Mesenchymal stem cell (in vitro differentiated cells and primary cell): Measurements from ENCODE around the gene RBFOX1.

Experiments used
- DNase-seq: peaks from one replicate; pipeline ENCODE4 v3.0.0-alpha.2; 2013
- H2AFZ ChIP-seq: one replicate; pipeline ENCODE4 v1.6.1; 2013; ENCODE audit warnings: low read depth, mild to moderate bottlenecking, control low read depth, inconsistent platforms, low read length, moderate library complexity
- H2AK5ac ChIP-seq: 2 replicates; pipeline ENCODE4 v1.6.1; 2013; ENCODE audit warnings: low read length, moderate library complexity, mild to moderate bottlenecking, inconsistent platforms; ENCODE audit not compliant: severe bottlenecking
- H2BK120ac ChIP-seq: one replicate; pipeline ENCODE4 v1.6.1; 2013; ENCODE audit warnings: low read depth, mild to moderate bottlenecking, inconsistent platforms, low read length, moderate library complexity
- H2BK12ac ChIP-seq, 2 experiments: one replicate each; pipeline ENCODE4 v1.6.1; 2013; ENCODE audit warnings: inconsistent platforms in 2 of 2, low read length in 2 of 2, mild to moderate bottlenecking in 2 of 2, moderate library complexity in 2 of 2, control low read depth in 1 of 2
- H2BK15ac ChIP-seq: one replicate; pipeline ENCODE4 v1.6.1; 2013; ENCODE audit warnings: mild to moderate bottlenecking, low read depth, inconsistent platforms; ENCODE audit not compliant: poor library complexity, severe bottlenecking
- H2BK5ac ChIP-seq: 2 replicates; pipeline ENCODE4 v1.6.1; 2013; ENCODE audit warnings: low read depth, mild to moderate bottlenecking, low read length, control low read depth, inconsistent platforms; ENCODE audit not compliant: poor library complexity, severe bottlenecking
- H3K14ac ChIP-seq, 2 experiments: one replicate each; pipeline ENCODE4 v1.6.1; 2013; ENCODE audit warnings: inconsistent platforms in 2 of 2, low read length in 2 of 2, control low read depth in 1 of 2, mild to moderate bottlenecking in 1 of 2, moderate library complexity in 1 of 2
- H3K18ac ChIP-seq, 2 experiments: one replicate each; pipeline ENCODE4 v1.6.1; 2013; ENCODE audit warnings: inconsistent platforms in 2 of 2, low read length in 2 of 2, control low read depth in 1 of 2, low read depth in 1 of 2, mild to moderate bottlenecking in 1 of 2
- H3K23ac ChIP-seq, 2 experiments: one replicate each; pipeline ENCODE4 v1.6.1; 2013; ENCODE audit warnings: inconsistent platforms in 2 of 2, low read length in 2 of 2, mild to moderate bottlenecking in 2 of 2, moderate library complexity in 2 of 2, control low read depth in 1 of 2
- H3K27ac ChIP-seq: 2 replicates; pipeline ENCODE4 v1.5.1; 2013; ENCODE audit warnings: mild to moderate bottlenecking, moderate library complexity, low read length, control low read depth, inconsistent platforms; ENCODE audit not compliant: poor library complexity, severe bottlenecking
- H3K27me3 ChIP-seq, 2 experiments: 2 replicates each; pipeline versions ENCODE4 v1.6.1 to v1.7.0; 2013; ENCODE audit warnings: low read length in 2 of 2, mild to moderate bottlenecking in 2 of 2, moderate library complexity in 2 of 2, control low read depth in 1 of 2, inconsistent platforms in 1 of 2; ENCODE audit not compliant: control insufficient read depth in 1 of 2, insufficient read depth in 1 of 2
- H3K36me3 ChIP-seq, 2 experiments: 2 replicates each; pipeline versions ENCODE4 v1.6.1 to v1.7.0; 2013; ENCODE audit warnings: low read length in 2 of 2, control low read depth in 1 of 2, inconsistent platforms in 1 of 2, low read depth in 1 of 2, mild to moderate bottlenecking in 1 of 2; ENCODE audit not compliant: insufficient read depth in 2 of 2, control insufficient read depth in 1 of 2
- H3K4ac ChIP-seq, 2 experiments: one replicate each; pipeline ENCODE4 v1.6.1; 2013; ENCODE audit warnings: inconsistent platforms in 2 of 2, low read length in 2 of 2, mild to moderate bottlenecking in 2 of 2, moderate library complexity in 2 of 2, control low read depth in 1 of 2, low read depth in 1 of 2
- H3K4me1 ChIP-seq: 2 replicates; pipeline ENCODE4 v1.6.1; 2013; ENCODE audit warnings: low read depth, low read length, control low read depth; ENCODE audit not compliant: control insufficient read depth, insufficient read depth
- H3K4me2 ChIP-seq: 2 replicates; pipeline ENCODE4 v1.6.1; 2013; ENCODE audit warnings: low read length, mild to moderate bottlenecking, inconsistent platforms; ENCODE audit not compliant: poor library complexity, severe bottlenecking
- H3K4me3 ChIP-seq, 2 experiments: 2 replicates each; pipeline versions ENCODE4 v1.5.1 to v1.7.0; 2013; ENCODE audit warnings: low read length in 2 of 2, mild to moderate bottlenecking in 2 of 2, control low read depth in 1 of 2, low read depth in 1 of 2; ENCODE audit not compliant: insufficient read depth in 1 of 2
- H3K79me1 ChIP-seq: replicated peaks from 2 replicates; pipeline ENCODE4 v1.6.1; 2013; ENCODE audit warnings: mild to moderate bottlenecking, control low read depth, low read length, inconsistent platforms; ENCODE audit not compliant: poor library complexity, severe bottlenecking
- H3K9ac ChIP-seq: 2 replicates; pipeline ENCODE4 v1.7.0; 2013; ENCODE audit warnings: mild to moderate bottlenecking, low read length, moderate library complexity
- H3K9me3 ChIP-seq: 2 replicates; pipeline ENCODE4 v1.7.0; 2013; ENCODE audit warnings: mild to moderate bottlenecking, low read length; ENCODE audit not compliant: control insufficient read depth
- H4K8ac ChIP-seq: one replicate; pipeline ENCODE4 v1.6.1; 2013; ENCODE audit warnings: inconsistent platforms, mild to moderate bottlenecking, low read length, moderate library complexity
- H4K91ac ChIP-seq: one replicate; pipeline ENCODE4 v1.6.1; 2013; ENCODE audit warnings: mild to moderate bottlenecking, low read length, inconsistent platforms
- WGBS: methylation state at CpG from one replicate; pipeline ENCODE4 v1.1.7; 2013; ENCODE audit warnings: mixed read lengths; 5-methylcytosine and 5-hydroxymethylcytosine counted together

The RBFOX1 gene

DNA sequence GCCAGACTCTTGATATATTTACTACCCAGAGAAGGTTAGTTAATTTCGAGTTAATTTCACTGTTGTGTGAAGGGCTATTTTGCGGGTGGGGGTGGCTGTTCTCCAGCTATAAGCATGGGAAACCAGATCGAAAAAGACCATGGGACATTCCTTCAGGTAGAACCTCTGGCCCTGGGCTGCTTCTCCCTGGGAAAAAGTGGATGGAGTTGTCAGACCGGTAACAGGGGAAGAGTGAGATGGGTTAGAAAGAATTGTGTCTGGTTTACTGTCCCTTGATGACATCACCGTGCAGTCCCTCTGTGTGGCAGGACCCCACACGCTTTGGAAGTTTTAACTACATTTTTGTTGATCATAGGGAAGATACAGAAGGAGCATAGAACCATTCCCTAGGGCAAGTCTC is 296.3 kb downstream of the RBFOX1 start:
- Histone ChIP-seq H3K9ac (no peak overlapping the region), H3K4me2 (no peak overlapping the region), H3K23ac (no peak overlapping the region), H3K4ac (no peak overlapping the region), H4K8ac (no peak overlapping the region), H3K4me1 (no peaks in the 10 kb centered on the region), H3K27ac (no peak overlapping the region), H3K36me3 (no peaks in the 10 kb centered on the region), H3K4me3 (no peak overlapping the region), H2BK5ac (no peak overlapping the region), H2BK12ac (no peak overlapping the region), H3K9me3 (no peaks in the 10 kb centered on the region), H2BK120ac (no peak overlapping the region), H2BK15ac (no peak overlapping the region), H2AK5ac (no peak overlapping the region), H2AFZ (no peak overlapping the region), H4K91ac (no peak overlapping the region), H3K27me3 (no peaks in the 10 kb centered on the region), H3K79me1 (no peaks in the 10 kb centered on the region), H3K18ac (no peak overlapping the region), H3K14ac (no peak overlapping the region)
- no peak for DNase-seq
- 77% methylated on average over 6 of the region's 6 CpGs for WGBS

DNA sequence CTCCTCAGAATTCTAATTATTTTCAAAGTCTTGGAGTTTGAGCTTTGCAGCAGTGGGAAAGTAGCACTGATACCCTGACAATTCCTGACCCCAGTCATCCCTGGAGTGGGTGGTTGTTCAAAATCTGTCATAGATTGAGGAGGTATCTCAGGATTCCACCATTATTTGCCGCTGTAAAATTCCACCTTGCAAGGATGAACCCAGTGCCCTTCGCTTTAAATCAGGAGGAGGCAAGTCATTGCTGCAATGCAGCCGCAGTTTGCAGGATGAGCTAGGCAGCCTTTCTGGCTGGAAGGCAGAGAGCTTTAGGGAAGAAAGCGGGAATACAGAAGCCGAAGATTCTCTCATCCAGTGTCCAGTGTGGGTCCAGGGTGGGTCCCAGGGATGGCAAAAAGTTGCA is 296.9 kb downstream of the RBFOX1 start:
- Histone ChIP-seq H3K4me2 (no peak overlapping the region), H3K23ac (no peak overlapping the region), H3K4me3 (no peak overlapping the region), H3K9me3 (no peaks in the 10 kb centered on the region), H4K91ac (no peak overlapping the region), H3K18ac (no peak overlapping the region), H2AK5ac (no peak overlapping the region), H3K4ac (no peak overlapping the region), H3K27me3 (no peaks in the 10 kb centered on the region), H3K14ac (no peak overlapping the region), H3K9ac (no peak overlapping the region), H2BK5ac (no peak overlapping the region), H2BK120ac (no peak overlapping the region), H3K27ac (no peak overlapping the region), H3K36me3 (no peaks in the 10 kb centered on the region), H2AFZ (no peak overlapping the region), H3K4me1 (no peaks in the 10 kb centered on the region), H3K79me1 (no peaks in the 10 kb centered on the region), H2BK12ac (no peak overlapping the region), H2BK15ac (no peak overlapping the region), H4K8ac (no peak overlapping the region)
- WGBS: 89% methylated on average over 5 of the region's 5 CpGs
- DNase-seq: no peak

DNA sequence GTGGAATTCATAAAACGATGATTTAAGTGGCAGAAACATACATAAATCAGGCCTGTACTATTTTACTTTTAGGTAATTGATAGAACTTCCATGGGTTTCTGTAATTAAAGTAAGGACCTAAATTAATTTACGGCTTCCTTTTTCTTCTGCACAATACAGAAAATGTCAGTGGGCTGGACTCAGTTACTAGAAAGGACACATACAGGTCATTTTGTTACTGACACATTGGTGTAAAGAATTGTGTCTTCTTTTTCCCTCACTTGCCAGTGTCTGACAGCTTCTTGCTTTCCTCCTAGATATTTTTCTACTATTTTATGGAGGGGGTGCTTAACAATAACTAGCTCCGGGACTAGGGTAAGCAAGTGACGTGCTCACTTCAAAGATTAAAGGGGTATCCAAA is 304.8 kb downstream of the RBFOX1 start:
- WGBS: 100% methylated on average over 1 of the region's 4 CpGs
- H3K27me3 ChIP-seq: no peaks in the 10 kb centered on the region
- no peak overlapping the region for H2BK15ac ChIP-seq
- H2BK120ac ChIP-seq: no peak overlapping the region
- H3K9ac ChIP-seq: no peak overlapping the region
- no peak overlapping the region for H2AFZ ChIP-seq
- no peaks in the 10 kb centered on the region for H3K4me1 ChIP-seq
- no peak overlapping the region for H3K4ac ChIP-seq
- H3K14ac ChIP-seq: no peak overlapping the region
- no peak overlapping the region for H4K8ac ChIP-seq
- H3K9me3 ChIP-seq: peaks cover 5% of the 10 kb centered on the region
- H3K27ac ChIP-seq: no peak overlapping the region
- H3K4me2 ChIP-seq: no peak overlapping the region
- H3K36me3 ChIP-seq: no peaks in the 10 kb centered on the region
- H4K91ac ChIP-seq: no peak overlapping the region
- no peak overlapping the region for H3K23ac ChIP-seq
- H2AK5ac ChIP-seq: no peak overlapping the region
- H3K4me3 ChIP-seq: no peak overlapping the region
- H3K79me1 ChIP-seq: no peaks in the 10 kb centered on the region
- no peak overlapping the region for H2BK5ac ChIP-seq
- no peak for DNase-seq
- H2BK12ac ChIP-seq: no peak overlapping the region
- H3K18ac ChIP-seq: no peak overlapping the region

DNA sequence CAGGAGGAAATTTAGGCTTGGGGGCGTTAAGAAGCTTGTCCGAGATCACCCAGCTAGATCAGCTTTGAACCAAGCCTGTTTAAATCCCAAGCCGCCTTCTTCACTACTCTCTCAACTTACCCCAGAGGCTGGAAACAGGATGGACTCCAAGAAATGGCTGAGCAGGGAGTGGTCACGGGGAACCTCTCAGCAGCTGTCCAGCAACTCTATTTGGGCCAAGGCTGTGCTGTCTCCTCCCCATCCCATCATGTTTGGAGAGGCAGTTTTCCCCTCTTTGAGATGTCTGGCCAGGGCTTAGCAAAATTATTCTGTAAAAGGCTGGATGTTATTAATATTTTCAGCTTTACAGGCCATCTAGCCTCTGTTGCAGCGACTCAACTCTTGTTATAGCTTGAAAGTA is 305.7 kb downstream of the RBFOX1 start:
- no peaks in the 10 kb centered on the region for H3K36me3 ChIP-seq
- no peak for DNase-seq
- no peak overlapping the region for H3K23ac ChIP-seq
- H2BK15ac ChIP-seq: no peak overlapping the region
- H4K91ac ChIP-seq: no peak overlapping the region
- no peaks in the 10 kb centered on the region for H3K79me1 ChIP-seq
- H3K4ac ChIP-seq: no peak overlapping the region
- no peak overlapping the region for H3K14ac ChIP-seq
- H2AK5ac ChIP-seq: no peak overlapping the region
- H3K18ac ChIP-seq: no peak overlapping the region
- H2BK12ac ChIP-seq: no peak overlapping the region
- no peak overlapping the region for H3K27ac ChIP-seq
- no peak overlapping the region for H3K9ac ChIP-seq
- no peak overlapping the region for H2AFZ ChIP-seq
- no peak overlapping the region for H3K4me2 ChIP-seq
- no peaks in the 10 kb centered on the region for H3K4me1 ChIP-seq
- H2BK120ac ChIP-seq: no peak overlapping the region
- no peaks in the 10 kb centered on the region for H3K27me3 ChIP-seq
- WGBS: 83% methylated on average over 4 of the region's 5 CpGs
- H3K4me3 ChIP-seq: no peak overlapping the region
- H3K9me3 ChIP-seq: peaks cover 5% of the 10 kb centered on the region
- H4K8ac ChIP-seq: no peak overlapping the region
- no peak overlapping the region for H2BK5ac ChIP-seq
